GM18508 (cell line): ENCODE data around the gene MUC5AC.
"Not testable (repeated sequence)": the region's sequence is repeated elsewhere in the genome, so short reads cannot be mapped to it uniquely, and the experiment has no call there.

Source experiments
- ATAC-seq: cut with Tn5 transposase; IDR thresholded peaks from one replicate; pipeline ENCODE4 v1.9.1; 2021; ENCODE audit warnings: moderate number of reproducible peaks; ENCODE audit not compliant: insufficient read depth, unreplicated experiment

The MUC5AC gene

DNA sequence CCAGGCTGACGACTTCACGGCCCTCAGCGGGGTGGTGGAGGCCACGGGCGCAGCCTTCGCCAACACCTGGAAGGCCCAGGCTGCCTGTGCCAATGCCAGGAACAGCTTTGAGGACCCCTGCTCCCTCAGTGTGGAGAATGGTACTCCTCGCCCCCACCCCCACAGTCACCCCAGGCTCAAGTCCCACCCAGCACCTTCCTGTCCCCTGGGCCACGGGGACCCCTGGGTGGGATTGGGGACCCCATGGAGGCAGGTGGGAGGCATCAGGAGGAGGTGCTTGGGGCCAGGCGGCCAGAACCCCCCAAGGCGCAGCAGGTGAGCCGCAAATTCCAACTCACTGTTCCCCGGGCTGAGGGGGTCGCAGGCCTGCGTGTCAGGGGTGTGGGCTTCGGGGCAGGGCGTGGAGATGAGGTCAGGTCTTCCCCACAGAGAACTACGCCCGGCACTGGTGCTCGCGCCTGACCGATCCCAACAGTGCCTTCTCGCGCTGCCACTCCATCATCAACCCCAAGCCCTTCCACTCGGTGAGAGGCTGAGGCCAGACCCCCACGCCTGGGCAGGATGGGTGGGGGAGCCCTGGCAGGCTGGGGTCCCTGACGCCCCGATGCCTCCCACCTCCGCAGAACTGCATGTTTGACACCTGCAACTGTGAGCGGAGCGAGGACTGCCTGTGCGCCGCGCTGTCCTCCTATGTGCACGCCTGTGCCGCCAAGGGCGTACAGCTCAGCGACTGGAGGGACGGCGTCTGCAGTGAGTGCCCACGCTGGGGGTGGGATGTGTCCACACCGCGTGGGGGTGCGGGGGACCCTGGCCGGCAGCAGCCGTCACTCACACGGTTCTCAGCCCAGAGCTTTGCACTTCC lies 74.5 kb downstream of the MUC5AC start:
- ATAC-seq: no peak

DNA sequence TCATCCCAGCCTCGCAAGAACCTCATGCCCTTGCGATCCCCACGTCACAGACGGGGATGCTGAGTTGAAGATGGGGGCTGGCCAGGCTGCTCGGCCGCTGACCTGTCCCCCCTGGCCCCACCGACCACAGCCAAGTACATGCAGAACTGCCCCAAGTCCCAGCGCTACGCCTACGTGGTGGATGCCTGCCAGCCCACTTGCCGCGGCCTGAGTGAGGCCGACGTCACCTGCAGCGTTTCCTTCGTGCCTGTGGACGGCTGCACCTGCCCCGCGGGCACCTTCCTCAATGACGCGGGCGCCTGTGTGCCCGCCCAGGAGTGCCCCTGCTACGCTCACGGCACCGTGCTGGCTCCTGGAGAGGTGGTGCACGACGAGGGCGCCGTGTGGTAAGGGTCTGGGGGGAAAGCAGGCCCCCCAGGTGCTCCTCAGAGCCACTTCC lies 75.1 kb downstream of the MUC5AC start:
- no peak for ATAC-seq

DNA sequence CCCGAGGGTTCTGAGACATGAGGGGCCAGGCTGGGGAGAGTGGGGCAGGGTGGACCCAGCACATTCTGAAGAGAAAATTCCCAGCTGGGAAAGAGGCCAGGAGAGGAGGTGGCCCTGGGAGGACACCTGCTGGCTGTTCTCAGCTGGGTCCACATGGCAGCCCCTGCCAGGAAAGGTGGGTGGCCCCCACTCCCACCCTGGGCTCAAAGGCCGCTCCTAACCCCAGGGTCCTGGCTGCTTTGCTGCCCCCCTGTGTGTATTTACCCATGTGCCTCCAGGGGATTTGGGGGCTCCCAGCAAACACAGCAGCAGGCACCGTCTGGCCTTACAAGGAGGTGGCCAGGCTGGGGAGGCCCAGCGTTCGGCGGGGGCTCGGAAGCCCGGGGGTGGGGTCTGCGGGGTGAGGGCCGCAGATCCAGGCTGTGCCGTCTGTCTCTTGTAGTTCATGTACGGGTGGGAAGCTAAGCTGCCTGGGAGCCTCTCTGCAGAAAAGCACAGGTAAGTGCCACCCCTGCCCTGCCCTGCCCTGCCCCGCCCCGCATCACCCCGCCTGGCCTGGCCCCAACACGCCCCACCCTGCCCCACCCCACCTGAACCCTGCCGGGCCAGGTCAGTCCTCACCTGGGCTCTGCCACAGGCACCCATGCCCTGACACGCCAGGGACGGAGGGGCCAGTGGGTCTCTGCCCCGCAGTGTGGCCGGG lies 75.7 kb downstream of the MUC5AC start:
- ATAC-seq: no peak

DNA sequence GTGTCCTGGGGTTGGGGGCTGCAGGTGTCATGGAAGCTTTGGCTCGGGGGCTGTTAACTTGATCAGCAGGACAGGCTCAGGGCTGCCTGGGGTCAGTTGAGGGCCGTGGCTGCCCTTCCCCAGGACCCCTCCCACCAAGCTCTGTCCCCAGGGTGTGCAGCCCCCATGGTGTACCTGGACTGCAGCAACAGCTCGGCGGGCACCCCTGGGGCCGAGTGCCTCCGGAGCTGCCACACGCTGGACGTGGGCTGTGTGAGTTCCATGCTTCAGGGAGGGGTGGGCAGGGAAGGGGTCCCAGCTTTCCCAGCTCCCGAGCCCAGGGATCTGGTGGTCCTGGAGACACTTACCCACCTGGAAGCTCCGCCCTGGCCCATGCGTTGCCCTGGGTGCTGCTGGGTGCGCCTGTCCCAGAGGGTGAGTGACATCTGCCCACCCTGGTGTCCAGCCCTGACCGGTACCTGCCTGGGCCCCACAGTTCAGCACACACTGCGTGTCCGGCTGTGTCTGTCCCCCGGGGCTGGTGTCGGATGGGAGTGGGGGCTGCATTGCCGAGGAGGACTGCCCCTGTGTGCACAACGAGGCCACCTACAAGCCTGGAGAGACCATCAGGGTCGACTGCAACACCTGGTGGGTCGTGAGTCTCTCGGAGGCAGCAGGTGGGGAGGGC lies 76.4 kb downstream of the MUC5AC start:
- ATAC-seq: no peak

DNA sequence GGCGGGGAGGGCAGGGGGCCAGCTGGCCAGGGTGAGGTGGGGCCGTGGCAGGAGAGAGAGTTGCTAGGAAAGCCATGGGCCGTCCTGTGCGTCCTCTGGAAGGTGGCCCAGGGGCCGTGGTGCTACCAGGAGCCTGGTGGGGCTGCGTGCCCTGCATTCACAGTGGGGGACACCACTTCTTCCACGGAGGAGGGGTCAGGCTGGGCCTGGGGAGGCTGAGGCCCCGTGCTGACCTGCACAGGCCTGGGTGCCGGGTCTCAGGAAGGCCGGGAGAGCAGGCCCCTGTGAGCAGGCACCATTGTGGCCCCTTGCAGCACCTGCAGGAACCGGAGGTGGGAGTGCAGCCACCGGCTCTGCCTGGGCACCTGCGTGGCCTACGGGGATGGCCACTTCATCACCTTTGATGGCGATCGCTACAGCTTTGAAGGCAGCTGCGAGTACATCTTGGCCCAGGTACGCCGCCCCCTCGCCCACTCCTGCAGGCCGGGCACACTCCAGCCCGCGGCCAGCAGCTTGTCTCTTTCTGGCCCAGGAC lies 77.1 kb downstream of the MUC5AC start:
- no peak for ATAC-seq

DNA sequence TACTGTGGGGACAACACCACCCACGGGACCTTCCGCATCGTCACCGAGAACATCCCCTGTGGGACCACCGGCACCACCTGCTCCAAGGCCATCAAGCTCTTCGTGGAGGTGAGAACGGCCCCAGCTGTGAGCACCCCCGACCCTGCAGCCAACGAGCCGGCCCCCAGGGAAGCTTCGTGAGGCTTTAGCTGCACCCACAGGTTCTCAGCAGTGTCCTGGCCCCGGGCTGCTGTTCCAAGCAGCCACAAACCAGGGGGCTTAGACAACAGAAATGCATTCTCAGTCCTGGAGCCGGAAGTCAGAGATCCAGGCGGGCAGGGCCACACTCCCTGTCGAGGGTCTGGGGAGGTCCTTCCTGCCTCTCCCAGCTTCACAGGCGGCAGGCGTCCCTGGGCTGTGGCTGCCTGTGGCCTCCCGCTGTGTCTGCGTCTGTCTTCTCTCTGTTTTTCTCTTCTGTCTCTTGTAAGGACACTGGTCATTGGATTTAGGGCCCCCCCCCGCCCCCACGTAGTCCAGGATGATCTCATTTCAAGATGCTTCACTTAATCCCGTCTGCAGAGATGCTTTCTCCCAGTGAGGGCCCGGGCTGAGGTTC lies 77.7 kb downstream of the MUC5AC start:
- no peak for ATAC-seq

DNA sequence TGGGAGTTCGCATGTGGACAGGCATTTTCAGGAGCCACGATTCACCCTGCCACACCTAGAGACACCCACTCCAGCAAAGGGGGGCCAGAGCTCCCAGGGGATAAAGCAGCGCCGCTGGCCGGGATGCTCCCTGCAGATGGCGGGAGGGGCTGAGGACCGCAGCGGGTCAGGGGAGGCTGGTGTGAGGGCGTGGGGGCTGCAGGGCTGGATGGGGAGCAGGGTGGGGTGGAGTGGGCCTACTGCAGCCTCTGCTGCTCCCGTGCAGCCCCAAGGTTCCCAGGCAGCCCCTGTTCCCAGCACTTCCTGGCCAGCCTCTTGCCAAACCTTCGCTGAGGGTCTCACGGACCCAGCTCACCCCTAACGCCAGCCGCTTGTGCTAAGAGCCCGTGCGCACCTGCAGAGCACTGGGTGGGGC lies 78.2 kb downstream of the MUC5AC start:
- no peak for ATAC-seq

DNA sequence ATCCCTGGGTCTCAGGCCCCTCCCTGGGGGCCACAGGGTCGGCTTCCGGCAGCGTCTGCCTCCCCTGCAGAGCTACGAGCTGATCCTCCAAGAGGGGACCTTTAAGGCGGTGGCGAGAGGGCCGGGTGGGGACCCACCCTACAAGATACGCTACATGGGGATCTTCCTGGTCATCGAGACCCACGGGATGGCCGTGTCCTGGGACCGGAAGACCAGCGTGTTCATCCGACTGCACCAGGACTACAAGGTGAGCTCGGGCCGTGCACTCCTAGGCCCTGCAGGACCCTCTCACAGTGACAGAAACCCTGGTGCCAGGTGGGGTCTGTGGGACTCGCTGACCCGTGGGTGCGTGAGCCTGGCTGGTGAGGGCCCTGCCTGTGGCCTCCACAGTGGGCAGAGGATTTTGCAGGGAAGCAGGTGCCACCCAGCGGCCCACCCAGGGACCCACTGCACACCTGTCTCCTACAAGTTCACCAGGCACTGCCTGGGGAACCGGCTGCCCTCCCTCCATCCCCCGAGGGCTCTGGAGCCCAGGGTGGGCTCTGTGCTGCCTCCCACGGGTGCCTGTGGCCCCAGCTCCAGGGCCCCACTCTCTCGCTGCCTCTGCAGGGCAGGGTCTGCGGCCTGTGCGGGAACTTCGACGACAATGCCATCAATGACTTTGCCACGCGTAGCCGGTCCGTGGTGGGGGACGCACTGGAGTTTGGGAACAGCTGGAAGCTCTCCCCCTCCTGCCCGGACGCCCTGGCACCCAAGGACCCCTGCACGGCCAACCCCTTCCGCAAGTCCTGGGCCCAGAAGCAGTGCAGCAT lies 78.8 kb downstream of the MUC5AC start:
- no peak for ATAC-seq

DNA sequence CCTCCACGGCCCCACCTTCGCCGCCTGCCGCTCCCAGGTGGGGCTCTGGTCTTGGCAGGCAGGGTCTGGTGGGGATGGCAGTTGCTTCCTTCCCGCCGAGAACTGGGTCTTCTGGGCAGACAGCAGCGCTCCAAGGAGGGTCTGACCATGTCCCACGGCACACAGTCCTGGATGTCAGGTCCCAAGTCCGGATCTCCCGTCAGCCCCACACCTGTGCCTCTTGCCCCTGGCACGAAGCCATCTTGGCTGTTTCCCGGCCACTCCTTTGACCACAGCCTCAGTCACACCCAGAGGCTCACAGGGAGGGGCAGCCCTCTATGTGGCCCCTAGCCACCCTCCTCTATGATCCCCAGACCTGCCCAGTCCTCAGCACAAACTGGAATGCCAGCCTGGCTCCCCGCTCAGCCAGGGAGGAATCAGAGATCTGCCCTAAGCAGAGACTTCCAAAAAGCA lies 79.4 kb downstream of the MUC5AC start:
- no peak for ATAC-seq

DNA sequence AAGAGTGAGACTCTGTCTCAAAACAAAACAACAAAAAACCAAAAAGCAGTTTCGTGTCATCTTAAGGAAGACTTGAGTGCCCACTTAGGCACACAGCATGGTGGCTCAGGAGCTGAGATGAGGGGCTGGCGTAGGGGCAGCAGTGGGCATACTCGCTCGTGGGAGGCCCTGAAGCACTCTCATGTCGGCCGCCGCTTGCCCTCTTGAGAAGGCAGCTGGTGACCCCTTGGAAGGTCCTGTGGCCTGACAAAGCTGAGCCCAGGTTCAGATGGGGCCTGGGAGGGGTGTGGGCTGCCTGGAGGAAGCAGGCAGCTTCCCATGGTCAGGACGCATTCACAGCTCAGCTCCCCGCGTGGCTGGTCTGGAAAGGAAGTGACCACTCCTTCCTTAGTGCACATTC lies 80.1 kb downstream of the MUC5AC start:
- ATAC-seq: no peak

DNA sequence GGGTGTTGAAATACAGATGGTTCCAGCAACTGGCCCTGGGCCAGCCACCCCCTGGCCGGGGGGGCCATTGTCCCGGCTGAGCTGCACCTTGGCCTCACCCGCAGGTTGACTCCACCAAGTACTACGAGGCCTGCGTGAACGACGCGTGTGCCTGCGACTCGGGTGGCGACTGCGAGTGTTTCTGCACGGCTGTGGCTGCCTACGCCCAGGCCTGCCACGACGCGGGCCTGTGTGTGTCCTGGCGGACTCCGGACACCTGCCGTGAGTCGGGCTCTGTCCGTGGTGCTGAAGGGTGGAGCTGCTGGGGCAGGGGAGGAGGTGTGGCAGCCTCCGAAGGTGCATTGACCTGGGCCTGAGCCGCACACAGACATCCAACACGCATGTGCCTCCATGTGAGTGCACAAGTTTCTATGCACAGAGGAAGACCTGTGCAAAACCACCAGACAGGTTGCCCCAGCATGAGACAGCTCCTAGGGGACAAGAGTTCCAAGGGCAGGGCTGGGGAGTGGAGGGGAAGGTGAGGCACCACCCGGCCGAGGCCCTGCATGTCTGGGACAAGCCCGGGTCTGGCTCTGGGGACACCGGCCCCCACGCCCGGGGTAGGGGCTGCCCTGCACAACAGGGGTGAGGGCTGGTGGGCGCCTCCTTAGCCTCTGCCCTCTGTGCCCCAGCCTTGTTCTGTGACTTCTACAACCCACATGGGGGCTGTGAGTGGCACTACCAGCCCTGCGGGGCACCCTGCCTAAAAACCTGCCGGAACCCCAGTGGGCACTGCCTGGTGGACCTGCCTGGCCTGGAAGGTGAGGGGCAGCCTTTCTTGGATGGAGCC lies 81.2 kb downstream of the MUC5AC start:
- no peak for ATAC-seq

DNA sequence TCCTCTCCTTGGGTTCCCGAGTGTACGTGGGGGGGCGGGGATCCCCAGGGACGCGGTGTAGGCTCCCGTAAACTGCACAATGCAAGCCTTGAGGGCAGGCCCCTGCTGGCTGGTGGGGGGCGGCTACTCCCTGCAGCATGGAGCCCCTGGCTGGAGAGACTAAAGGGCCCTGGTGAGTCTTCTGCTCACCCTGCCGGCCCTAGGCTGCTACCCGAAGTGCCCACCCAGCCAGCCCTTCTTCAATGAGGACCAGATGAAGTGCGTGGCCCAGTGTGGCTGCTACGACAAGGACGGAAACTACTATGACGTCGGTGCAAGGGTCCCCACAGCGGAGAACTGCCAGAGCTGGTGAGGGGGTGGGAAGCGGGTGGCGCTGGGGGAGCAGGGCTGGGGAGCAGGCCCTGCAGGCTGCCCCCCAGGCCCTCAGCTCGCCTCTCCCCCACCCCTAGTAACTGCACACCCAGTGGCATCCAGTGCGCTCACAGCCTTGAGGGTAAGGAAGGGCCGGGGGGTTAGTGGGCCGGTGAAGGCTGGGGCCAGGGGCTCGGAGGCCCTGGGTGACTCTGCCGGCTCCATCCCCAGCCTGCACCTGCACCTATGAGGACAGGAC lies 81.9 kb downstream of the MUC5AC start:
- ATAC-seq: no peak

DNA sequence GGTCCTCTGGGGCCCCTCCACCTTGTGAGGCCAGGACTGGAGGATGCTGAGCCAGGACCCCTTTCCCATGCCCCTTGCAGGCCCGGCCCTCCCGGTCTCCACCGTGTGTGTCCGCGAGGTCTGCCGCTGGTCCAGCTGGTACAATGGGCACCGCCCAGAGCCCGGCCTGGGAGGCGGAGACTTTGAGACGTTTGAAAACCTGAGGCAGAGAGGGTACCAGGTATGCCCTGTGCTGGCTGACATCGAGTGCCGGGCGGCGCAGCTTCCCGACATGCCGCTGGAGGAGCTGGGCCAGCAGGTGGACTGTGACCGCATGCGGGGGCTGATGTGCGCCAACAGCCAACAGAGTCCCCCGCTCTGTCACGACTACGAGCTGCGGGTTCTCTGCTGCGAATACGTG lies 83.0 kb downstream of the MUC5AC start:
- ATAC-seq: no peak

DNA sequence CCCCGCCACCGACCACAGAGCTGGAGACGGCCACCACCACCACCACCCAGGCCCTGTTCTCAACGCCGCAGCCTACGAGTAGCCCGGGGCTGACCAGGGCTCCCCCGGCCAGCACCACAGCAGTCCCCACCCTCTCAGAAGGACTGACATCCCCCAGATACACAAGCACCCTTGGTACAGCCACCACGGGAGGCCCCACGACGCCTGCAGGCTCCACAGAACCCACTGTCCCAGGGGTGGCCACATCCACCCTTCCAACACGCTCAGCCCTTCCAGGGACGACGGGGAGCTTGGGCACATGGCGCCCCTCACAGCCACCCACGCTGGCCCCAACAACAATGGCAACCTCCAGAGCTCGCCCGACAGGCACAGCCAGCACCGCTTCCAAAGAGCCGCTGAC lies 84.0 kb downstream of the MUC5AC start:
- ATAC-seq: no peak

DNA sequence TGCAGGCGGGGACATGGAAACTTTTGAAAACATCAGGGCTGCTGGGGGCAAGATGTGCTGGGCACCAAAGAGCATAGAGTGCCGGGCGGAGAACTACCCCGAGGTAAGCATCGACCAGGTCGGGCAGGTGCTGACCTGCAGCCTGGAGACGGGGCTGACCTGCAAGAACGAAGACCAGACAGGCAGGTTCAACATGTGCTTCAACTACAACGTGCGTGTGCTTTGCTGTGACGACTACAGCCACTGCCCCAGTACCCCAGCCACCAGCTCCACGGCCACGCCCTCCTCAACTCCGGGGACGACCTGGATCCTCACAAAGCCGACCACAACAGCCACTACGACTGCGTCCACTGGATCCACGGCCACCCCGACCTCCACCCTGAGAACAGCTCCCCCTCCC lies 84.5 kb downstream of the MUC5AC start:
- no peak for ATAC-seq

DNA sequence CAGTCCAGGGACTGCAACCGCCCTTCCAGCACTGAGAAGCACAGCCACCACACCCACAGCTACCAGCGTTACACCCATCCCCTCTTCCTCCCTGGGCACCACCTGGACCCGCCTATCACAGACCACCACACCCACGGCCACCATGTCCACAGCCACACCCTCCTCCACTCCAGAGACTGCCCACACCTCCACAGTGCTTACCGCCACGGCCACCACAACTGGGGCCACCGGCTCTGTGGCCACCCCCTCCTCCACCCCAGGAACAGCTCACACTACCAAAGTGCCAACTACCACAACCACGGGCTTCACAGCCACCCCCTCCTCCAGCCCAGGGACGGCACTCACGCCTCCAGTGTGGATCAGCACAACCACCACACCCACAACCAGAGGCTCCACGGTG lies 85.0 kb downstream of the MUC5AC start:
- not testable (repeated sequence) for ATAC-seq

DNA sequence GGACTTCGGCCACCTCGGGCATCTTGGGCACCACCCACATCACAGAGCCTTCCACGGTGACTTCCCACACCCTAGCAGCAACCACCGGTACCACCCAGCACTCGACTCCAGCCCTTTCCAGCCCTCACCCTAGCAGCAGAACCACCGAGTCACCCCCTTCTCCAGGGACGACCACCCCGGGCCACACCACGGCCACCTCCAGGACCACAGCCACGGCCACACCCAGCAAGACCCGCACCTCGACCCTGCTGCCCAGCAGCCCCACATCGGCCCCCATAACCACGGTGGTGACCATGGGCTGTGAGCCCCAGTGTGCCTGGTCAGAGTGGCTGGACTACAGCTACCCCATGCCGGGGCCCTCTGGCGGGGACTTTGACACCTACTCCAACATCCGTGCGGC lies 85.8 kb downstream of the MUC5AC start:
- ATAC-seq: not testable (repeated sequence)

DNA sequence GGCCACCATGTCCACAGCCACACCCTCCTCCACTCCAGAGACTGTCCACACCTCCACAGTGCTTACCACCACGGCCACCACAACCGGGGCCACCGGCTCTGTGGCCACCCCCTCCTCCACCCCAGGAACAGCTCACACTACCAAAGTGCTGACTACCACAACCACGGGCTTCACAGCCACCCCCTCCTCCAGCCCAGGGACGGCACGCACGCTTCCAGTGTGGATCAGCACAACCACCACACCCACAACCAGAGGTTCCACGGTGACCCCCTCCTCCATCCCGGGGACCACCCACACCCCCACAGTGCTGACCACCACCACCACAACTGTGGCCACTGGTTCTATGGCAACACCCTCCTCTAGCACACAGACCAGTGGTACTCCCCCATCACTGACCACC lies 86.8 kb downstream of the MUC5AC start:
- ATAC-seq: not testable (repeated sequence)
